Ishikawa (cell line): ENCODE data around the gene RASSF1.

Source experiments
- CEBPB ChIP-seq: IDR thresholded peaks from 2 replicates; pipeline ENCODE4 v1.6.1; 2012
- CREB1 ChIP-seq: IDR thresholded peaks from 2 replicates; pipeline ENCODE4 v1.6.1; 2012; ENCODE audit warnings: low read depth
- NFIC ChIP-seq: IDR thresholded peaks from 2 replicates; pipeline ENCODE4 v1.6.1; 2012
- RAD21 ChIP-seq: IDR thresholded peaks from 2 replicates; pipeline ENCODE4 v1.6.1; 2012; ENCODE audit warnings: low read depth
- ZBTB7A ChIP-seq: IDR thresholded peaks from 2 replicates; pipeline ENCODE4 v1.6.1; 2012; ENCODE audit warnings: low read depth
- TF ChIP-seq, protein P1 (sequence below): IDR thresholded peaks from 2 replicates; pipeline ENCODE4 v1.6.1; 2012; ENCODE audit warnings: low read depth, mild to moderate bottlenecking

GRCh38 chr3:50375258-50375931, 34.8 kb upstream of the RASSF1 start:
- TF ChIP-seq CREB1 (no peak), CEBPB (no peak), ZBTB7A (no peak), NFIC (no peak), RAD21 (no peak)
- TF ChIP-seq, protein P1, sequence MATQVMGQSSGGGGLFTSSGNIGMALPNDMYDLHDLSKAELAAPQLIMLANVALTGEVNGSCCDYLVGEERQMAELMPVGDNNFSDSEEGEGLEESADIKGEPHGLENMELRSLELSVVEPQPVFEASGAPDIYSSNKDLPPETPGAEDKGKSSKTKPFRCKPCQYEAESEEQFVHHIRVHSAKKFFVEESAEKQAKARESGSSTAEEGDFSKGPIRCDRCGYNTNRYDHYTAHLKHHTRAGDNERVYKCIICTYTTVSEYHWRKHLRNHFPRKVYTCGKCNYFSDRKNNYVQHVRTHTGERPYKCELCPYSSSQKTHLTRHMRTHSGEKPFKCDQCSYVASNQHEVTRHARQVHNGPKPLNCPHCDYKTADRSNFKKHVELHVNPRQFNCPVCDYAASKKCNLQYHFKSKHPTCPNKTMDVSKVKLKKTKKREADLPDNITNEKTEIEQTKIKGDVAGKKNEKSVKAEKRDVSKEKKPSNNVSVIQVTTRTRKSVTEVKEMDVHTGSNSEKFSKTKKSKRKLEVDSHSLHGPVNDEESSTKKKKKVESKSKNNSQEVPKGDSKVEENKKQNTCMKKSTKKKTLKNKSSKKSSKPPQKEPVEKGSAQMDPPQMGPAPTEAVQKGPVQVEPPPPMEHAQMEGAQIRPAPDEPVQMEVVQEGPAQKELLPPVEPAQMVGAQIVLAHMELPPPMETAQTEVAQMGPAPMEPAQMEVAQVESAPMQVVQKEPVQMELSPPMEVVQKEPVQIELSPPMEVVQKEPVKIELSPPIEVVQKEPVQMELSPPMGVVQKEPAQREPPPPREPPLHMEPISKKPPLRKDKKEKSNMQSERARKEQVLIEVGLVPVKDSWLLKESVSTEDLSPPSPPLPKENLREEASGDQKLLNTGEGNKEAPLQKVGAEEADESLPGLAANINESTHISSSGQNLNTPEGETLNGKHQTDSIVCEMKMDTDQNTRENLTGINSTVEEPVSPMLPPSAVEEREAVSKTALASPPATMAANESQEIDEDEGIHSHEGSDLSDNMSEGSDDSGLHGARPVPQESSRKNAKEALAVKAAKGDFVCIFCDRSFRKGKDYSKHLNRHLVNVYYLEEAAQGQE, result no peak
